SH-SY5Y (cell line): Measurements from ENCODE around the gene CFD.

Experiments used
- GATA2 ChIP-seq: IDR thresholded peaks from 2 replicates; pipeline ENCODE4 v1.6.1; 2011; ENCODE audit warnings: mild to moderate bottlenecking, low read depth, low read length
- GATA3 ChIP-seq: IDR thresholded peaks from 2 replicates; pipeline ENCODE4 v1.6.1; 2011; ENCODE audit warnings: low read depth, mild to moderate bottlenecking, low read length, moderate library complexity

DNA sequence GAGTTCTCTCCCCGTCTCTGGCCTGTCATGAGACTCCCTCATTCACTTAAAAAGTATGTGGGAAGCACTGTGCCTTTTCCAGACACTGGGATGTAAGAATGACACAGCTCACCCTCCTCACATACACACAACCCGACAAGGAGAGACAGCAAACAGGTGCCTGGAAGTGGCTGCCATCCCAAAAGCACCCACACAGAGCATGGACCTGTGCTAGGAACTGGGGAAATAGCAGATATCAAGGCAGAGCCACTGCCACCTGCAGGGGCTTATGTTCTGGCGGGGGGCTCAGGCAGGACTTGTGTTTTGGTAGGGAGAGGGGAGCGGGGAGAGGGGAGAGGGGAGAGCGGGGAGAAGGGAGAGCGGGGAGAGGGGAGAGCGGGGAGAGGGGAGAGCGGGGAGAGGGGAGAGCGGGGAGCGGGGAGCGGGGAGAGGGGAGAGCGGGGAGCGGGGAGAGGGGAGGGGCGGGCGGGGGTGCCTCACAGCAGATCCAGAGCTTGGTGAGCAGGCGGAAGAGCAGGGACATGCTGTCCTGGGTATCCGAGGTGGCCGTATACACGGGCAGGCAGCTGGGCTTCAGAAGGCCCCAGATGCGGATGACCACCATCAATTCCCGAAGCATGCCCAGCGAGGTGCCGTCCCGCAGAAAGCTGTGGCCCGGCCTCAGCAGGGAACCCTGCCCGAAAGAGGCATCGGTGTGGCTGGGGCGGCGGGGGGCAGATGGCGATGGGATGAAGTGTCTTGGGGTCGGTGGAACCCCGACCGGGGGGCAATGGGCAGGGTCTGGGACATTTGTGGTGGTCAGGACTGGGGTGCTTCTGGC is 12.2 kb downstream of the CFD start:
- TF ChIP-seq GATA2 (no peak), GATA3 (no peak)
